ENCODE measurements around the gene ANTXR1. TPM values are rescaled to one million over a fixed set of nuclear protein-coding genes. Genes with fewer than 3 reads are reported as not detected.
A peak's percentile ranks its signal among the peaks of the same experiment; 100 is the strongest.

The ANTXR1 gene
- total RNA-seq, 6 donors from 2014 or later, result 11.5 to 76.4 (median 31.4) TPM

GRCh38 chr2:69200107-69200520 lies 187.1 kb downstream of the ANTXR1 start:
- Histone ChIP-seq H3K4me3 (no peak overlapping the region), H3K27me3 (no peaks in the 10 kb centered on the region), H3K36me3 (no peaks in the 10 kb centered on the region), H3K9me3 (no peaks in the 10 kb centered on the region), H3K4me1 (peaks cover 3 to 9% (median 6%) of the 10 kb centered on the region in 4 donors), H3K27ac (peak overlapping the region in 2 of 4 donors; percentile 1 to 4)
- TF ChIP-seq POLR2A (IDR thresholded peaks at IDR 0.05) (no peak), POLR2AphosphoS5 (IDR thresholded peaks at IDR 0.05) (no peak), EP300 (IDR thresholded peaks at IDR 0.05) (no peak), CTCF (IDR thresholded peaks at IDR 0.05) (no peak)
- DNase-seq (peak in 1 of 2 donors; percentile 34), ATAC-seq (ENCODE audit: low FRiP score in 2 of 2) (peak in 1 of 2 donors; percentile 22)
- 68 to 83% methylated on average over 6 of the region's 6 CpGs for WGBS, 2 donors

GRCh38 chr2:69201259-69201658 lies 188.3 kb downstream of the ANTXR1 start:
- Histone ChIP-seq H3K9me3 (no peaks in the 10 kb centered on the region), H3K27me3 (no peaks in the 10 kb centered on the region), H3K27ac (peak overlapping the region in 1 of 4 donors; percentile 23), H3K4me1 (peaks cover 2 to 9% (median 6%) of the 10 kb centered on the region in 4 donors), H3K36me3 (no peaks in the 10 kb centered on the region), H3K4me3 (no peak overlapping the region)
- 86 to 90% methylated on average over 7 of the region's 7 CpGs for WGBS, 2 donors
- peak in 1 of 2 donors; percentile 22 for DNase-seq
- ATAC-seq (ENCODE audit: low FRiP score in 2 of 2), result no peak
- TF ChIP-seq POLR2A (IDR thresholded peaks at IDR 0.05), result no peak
- TF ChIP-seq POLR2AphosphoS5 (IDR thresholded peaks at IDR 0.05), result no peak
- TF ChIP-seq EP300 (IDR thresholded peaks at IDR 0.05), result no peak
- no peak for TF ChIP-seq CTCF (IDR thresholded peaks at IDR 0.05)

GRCh38 chr2:69202327-69202726 lies 189.3 kb downstream of the ANTXR1 start:
- Histone ChIP-seq H3K27ac (peak overlapping the region in 1 of 4 donors; percentile 1), H3K9me3 (no peaks in the 10 kb centered on the region), H3K4me1 (peaks cover 0 to 9% (median 6%) of the 10 kb centered on the region in 4 donors), H3K27me3 (no peaks in the 10 kb centered on the region), H3K4me3 (no peak overlapping the region), H3K36me3 (no peaks in the 10 kb centered on the region)
- TF ChIP-seq POLR2AphosphoS5 (IDR thresholded peaks at IDR 0.05) (no peak), POLR2A (IDR thresholded peaks at IDR 0.05) (no peak), EP300 (IDR thresholded peaks at IDR 0.05) (no peak), CTCF (IDR thresholded peaks at IDR 0.05) (no peak)
- 82 to 91% methylated on average over 3 of the region's 3 CpGs for WGBS, 2 donors
- ATAC-seq (ENCODE audit: low FRiP score in 2 of 2) (no peak), DNase-seq (no peak)

GRCh38 chr2:69203166-69203985 lies 190.4 kb downstream of the ANTXR1 start:
- ATAC-seq (ENCODE audit: low FRiP score in 2 of 2) (peak in 1 of 2 donors; percentile 58), DNase-seq (no peak)
- peaks cover 0 to 9% (median 6%) of the 10 kb centered on the region in 4 donors for H3K4me1 ChIP-seq
- no peaks in the 10 kb centered on the region for H3K27me3 ChIP-seq
- no peaks in the 10 kb centered on the region for H3K9me3 ChIP-seq
- H3K36me3 ChIP-seq, result no peaks in the 10 kb centered on the region
- H3K4me3 ChIP-seq, result no peak overlapping the region
- no peak overlapping the region for H3K27ac ChIP-seq
- 67 to 80% methylated on average over 4 of the region's 4 CpGs for WGBS, 2 donors
- TF ChIP-seq POLR2A (IDR thresholded peaks at IDR 0.05), result no peak
- no peak for TF ChIP-seq EP300 (IDR thresholded peaks at IDR 0.05)

DNA sequence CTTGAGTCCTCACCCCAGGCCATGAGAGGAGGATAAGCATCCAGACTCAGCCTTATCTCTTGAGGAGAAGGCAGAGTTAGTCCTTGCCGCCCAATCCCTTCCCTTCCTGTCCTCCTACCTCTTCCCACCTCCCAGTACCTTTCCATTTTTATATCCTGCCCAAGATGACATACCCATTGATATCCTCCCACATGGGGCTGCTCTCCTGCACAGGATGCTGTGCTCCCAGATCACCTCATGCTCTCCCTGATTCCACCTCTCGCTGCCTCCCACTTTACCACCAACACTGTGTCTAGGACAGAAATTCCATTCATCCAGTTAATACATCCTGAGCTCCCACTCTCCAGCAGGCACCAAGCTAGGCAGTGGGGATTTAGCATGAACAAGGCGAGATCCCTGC lies 191.7 kb downstream of the ANTXR1 start:
- Histone ChIP-seq H3K27ac (peak overlapping the region in 1 of 4 donors; percentile 19), H3K4me1 (peaks cover 0 to 9% (median 6%) of the 10 kb centered on the region in 4 donors), H3K4me3 (no peak overlapping the region), H3K27me3 (no peaks in the 10 kb centered on the region), H3K9me3 (no peaks in the 10 kb centered on the region), H3K36me3 (no peaks in the 10 kb centered on the region)
- no peak for TF ChIP-seq POLR2A (IDR thresholded peaks at IDR 0.05)
- no peak for TF ChIP-seq POLR2AphosphoS5 (IDR thresholded peaks at IDR 0.05)
- no peak for ATAC-seq (ENCODE audit: low FRiP score in 2 of 2)
- 85 to 97% methylated on average over 3 of the region's 3 CpGs for WGBS, 2 donors
- no peak for DNase-seq
